ENCODE results near the gene OPHN1. TPM values are rescaled to one million over a fixed set of nuclear protein-coding genes. Genes with fewer than 3 reads are reported as not detected.

Gene OPHN1
- total RNA-seq, 1 donor, result 6.9 TPM

- H3K27me3 ChIP-seq (ENCODE audit: insufficient read depth, low read length), result no peaks in the 10 kb centered on the region
- H4K20me1 ChIP-seq (ENCODE audit: insufficient read depth, low read length), result no peaks in the 10 kb centered on the region
- H3K4me1 ChIP-seq (ENCODE audit: insufficient read depth, low read length), result peaks cover 14% of the 10 kb centered on the region
- H3K9me3 ChIP-seq (ENCODE audit: low read depth, low read length), result no peaks in the 10 kb centered on the region
- no peak overlapping the region for H2AFZ ChIP-seq (ENCODE audit: low read length)
- peaks cover 5% of the 10 kb centered on the region for H3K79me2 ChIP-seq (ENCODE audit: insufficient read depth, low read length)
- H3K36me3 ChIP-seq (ENCODE audit: insufficient read depth, low read length), result no peaks in the 10 kb centered on the region
- TF ChIP-seq CTCF (IDR thresholded peaks at IDR 0.05; ENCODE audit: extremely low read depth, low read depth, low read length), result no peak
- DNase-seq (ENCODE audit: insufficient read length, low spot score, missing footprints), result no peak
- H3K4me3 ChIP-seq (ENCODE audit: insufficient read depth, low read length), result no peak overlapping the region
- no peak overlapping the region for H3K4me2 ChIP-seq (ENCODE audit: insufficient read depth, low read length)
- peak overlapping the region; percentile 49 for H3K27ac ChIP-seq (ENCODE audit: low read depth, low read length)
Measured at GRCh38 chrX:68429216-68429615, 4.1 kb downstream of the OPHN1 start.

GRCh38 chrX:68428431-68428830, 4.9 kb downstream of the OPHN1 start:
- DNase-seq (ENCODE audit: insufficient read length, low spot score, missing footprints), result no peak
- Histone ChIP-seq H3K79me2 (ENCODE audit: insufficient read depth, low read length) (peaks cover 5% of the 10 kb centered on the region), H3K4me3 (ENCODE audit: insufficient read depth, low read length) (no peak overlapping the region), H3K27ac (ENCODE audit: low read depth, low read length) (peak overlapping the region; percentile 49), H3K27me3 (ENCODE audit: insufficient read depth, low read length) (no peaks in the 10 kb centered on the region), H3K9me3 (ENCODE audit: low read depth, low read length) (no peaks in the 10 kb centered on the region), H3K4me2 (ENCODE audit: insufficient read depth, low read length) (peak overlapping the region; percentile 18), H4K20me1 (ENCODE audit: insufficient read depth, low read length) (no peaks in the 10 kb centered on the region), H3K36me3 (ENCODE audit: insufficient read depth, low read length) (no peaks in the 10 kb centered on the region), H2AFZ (ENCODE audit: low read length) (no peak overlapping the region), H3K4me1 (ENCODE audit: insufficient read depth, low read length) (peaks cover 14% of the 10 kb centered on the region)
- TF ChIP-seq CTCF (IDR thresholded peaks at IDR 0.05; ENCODE audit: extremely low read depth, low read depth, low read length), result no peak

- Histone ChIP-seq H2AFZ (ENCODE audit: low read length) (no peak overlapping the region), H3K4me1 (ENCODE audit: insufficient read depth, low read length) (peaks cover 14% of the 10 kb centered on the region), H3K79me2 (ENCODE audit: insufficient read depth, low read length) (no peaks in the 10 kb centered on the region), H3K27me3 (ENCODE audit: insufficient read depth, low read length) (no peaks in the 10 kb centered on the region), H3K4me2 (ENCODE audit: insufficient read depth, low read length) (no peak overlapping the region), H3K9me3 (ENCODE audit: low read depth, low read length) (no peaks in the 10 kb centered on the region), H3K27ac (ENCODE audit: low read depth, low read length) (no peak overlapping the region), H3K36me3 (ENCODE audit: insufficient read depth, low read length) (no peaks in the 10 kb centered on the region), H3K4me3 (ENCODE audit: insufficient read depth, low read length) (no peak overlapping the region), H4K20me1 (ENCODE audit: insufficient read depth, low read length) (no peaks in the 10 kb centered on the region)
- no peak for TF ChIP-seq CTCF (IDR thresholded peaks at IDR 0.05; ENCODE audit: extremely low read depth, low read depth, low read length)
- DNase-seq (ENCODE audit: insufficient read length, low spot score, missing footprints), result peak; percentile 26
Measured at GRCh38 chrX:68424719-68425118, 8.6 kb downstream of the OPHN1 start.

- Histone ChIP-seq H4K20me1 (ENCODE audit: insufficient read depth, low read length) (no peaks in the 10 kb centered on the region), H2AFZ (ENCODE audit: low read length) (no peak overlapping the region), H3K4me1 (ENCODE audit: insufficient read depth, low read length) (peaks cover 5% of the 10 kb centered on the region), H3K36me3 (ENCODE audit: insufficient read depth, low read length) (no peaks in the 10 kb centered on the region), H3K79me2 (ENCODE audit: insufficient read depth, low read length) (no peaks in the 10 kb centered on the region), H3K27me3 (ENCODE audit: insufficient read depth, low read length) (peaks cover 4% of the 10 kb centered on the region), H3K27ac (ENCODE audit: low read depth, low read length) (no peak overlapping the region), H3K9me3 (ENCODE audit: low read depth, low read length) (no peaks in the 10 kb centered on the region), H3K4me2 (ENCODE audit: insufficient read depth, low read length) (no peak overlapping the region), H3K4me3 (ENCODE audit: insufficient read depth, low read length) (no peak overlapping the region)
- TF ChIP-seq CTCF (IDR thresholded peaks at IDR 0.05; ENCODE audit: extremely low read depth, low read depth, low read length), result no peak
- DNase-seq (ENCODE audit: insufficient read length, low spot score, missing footprints), result no peak
Measured at GRCh38 chrX:68422478-68422877, 10.8 kb downstream of the OPHN1 start.
